T-helper 9 cell (primary cell): Measurements from ENCODE around the gene SMARCD3.
A peak's percentile ranks its signal among the peaks of the same experiment; 100 is the strongest.

ENCODE experiments used
- DNase-seq: peaks from one replicate; pipeline ENCODE4 v3.0.0-alpha.2; 2020

Gene SMARCD3

DNA sequence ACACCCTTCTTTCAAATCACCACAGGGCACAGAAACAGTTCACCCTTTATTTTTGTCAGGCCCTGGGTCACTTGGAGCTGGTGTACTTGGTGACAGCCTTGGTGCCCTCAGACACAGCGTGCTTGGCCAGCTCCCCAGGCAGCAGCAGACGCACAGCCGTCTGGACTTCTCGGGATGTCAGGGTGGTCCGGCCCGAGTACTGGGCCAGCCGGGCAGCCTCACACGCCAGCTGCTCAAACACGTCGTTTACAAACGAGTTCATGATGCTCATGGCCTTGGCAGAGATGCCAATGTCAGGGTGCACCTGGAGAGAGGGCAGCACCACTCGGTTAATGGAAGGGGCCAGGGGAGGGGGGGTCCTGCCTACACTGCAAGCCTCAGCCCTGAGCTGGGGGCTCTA is 40.7 kb downstream of the SMARCD3 start:
- no peak for DNase-seq

GRCh38 chr7:151207315-151207714 is 41.2 kb downstream of the SMARCD3 start:
- no peak for DNase-seq

DNA sequence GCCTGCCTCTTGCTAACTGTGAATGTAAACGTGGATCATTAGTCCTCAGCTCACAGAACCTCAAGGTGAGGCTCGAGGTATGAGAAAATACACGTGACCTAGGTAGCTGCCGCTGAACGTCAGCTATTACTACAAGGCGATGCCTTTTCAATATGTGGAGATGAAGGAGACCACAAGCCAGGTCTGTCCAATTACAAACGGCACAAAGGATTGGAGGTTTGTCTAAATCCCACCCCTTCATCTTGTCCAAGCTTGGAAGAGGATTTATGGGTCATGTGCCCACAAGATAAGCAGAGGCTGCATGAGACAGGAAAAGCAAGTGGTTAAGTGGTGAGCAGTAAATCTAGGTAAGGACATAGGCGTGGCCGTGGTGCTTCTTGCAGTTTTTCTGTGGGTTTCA is 41.6 kb downstream of the SMARCD3 start:
- peak; percentile 12 for DNase-seq

DNA sequence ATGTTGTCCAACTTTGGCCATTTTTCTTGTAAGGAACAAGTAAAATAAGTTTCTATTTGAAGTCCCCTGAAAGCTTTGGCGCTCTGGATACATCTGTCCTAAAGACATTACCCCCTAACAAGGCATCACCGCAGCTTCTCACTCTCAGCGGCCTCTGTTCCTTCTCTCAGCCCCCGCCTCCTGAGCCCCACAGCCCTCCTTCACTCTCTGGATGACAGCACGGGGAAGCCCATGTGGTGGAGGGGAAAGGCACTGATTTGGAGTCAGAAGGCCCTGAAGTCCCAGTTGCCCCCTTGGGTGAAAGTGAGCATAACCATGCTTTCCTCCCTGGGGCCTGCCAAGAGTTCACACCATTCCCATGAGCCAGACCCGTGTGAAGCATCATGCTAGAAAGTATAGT is 42.8 kb downstream of the SMARCD3 start:
- no peak for DNase-seq

GRCh38 chr7:151204383-151205032 is 44.0 kb downstream of the SMARCD3 start:
- no peak for DNase-seq

- no peak for DNase-seq
Observed at GRCh38 chr7:151202836-151203235, 45.7 kb downstream of the SMARCD3 start.

DNA sequence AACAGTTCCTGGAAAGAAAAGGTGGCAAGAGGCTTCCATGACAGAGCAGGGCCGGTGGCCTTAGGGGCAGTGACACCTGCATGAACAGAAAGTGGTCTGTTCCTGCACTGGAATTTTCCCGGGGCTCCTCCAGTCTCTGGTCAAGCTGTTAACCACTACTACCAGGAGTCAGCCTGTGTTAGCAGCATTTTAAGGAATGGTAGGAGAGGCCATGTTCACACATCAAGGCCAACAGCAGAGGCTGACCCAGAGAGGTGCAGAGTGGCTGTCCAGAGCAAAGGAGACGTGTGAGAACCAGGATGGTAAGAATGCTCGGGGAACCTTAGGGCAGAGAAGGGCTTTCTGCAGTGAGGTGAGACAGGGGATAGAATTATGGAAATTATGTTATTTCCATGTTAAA is 46.7 kb downstream of the SMARCD3 start:
- no peak for DNase-seq

- DNase-seq = no peak
Observed at GRCh38 chr7:151201344-151201743, 47.1 kb downstream of the SMARCD3 start.

DNA sequence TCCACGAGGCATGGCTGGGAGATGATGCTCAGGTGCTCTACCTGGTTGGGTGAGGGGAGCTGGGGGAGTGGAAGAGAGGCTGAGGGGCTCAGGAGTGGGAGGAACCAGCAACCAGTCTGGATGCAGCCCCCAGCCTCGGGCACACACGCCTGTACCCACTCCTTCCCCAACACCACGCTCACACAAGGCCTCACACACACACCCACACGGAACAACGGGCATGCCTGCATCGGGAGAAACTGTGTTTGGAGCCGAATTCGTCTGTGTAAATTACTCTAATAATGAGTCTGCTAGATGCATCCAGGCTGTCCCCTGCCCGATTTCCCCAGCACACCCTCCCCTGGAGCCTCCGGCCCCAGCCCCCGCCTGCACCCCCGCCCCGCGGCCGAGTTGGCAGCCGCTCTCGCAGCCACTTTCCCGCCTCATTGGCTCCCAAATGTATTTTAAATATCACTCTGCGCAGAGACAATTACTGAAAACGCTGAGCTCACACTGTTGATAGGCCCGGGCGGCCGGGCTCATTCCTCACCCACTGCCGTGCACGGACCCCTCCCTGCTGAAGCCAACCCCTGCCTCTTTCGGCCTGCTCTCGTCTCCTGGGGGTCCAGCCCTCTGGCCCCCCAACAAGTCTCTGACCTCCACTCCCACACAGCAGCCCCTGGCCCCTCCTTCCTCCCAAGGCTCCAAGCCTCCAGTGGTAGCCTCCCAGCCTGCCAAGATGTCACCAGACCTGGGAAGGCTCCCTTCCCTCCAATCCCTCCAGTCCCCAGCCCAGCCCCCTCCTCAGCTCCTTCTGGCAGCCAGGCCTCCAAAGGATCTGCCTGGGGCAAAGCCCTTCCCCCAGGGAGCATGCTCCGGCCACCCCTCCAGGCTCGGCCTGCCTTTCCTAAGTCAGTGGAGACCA is 49.3 kb downstream of the SMARCD3 start:
- no peak for DNase-seq

GRCh38 chr7:151197932-151198331 is 50.6 kb downstream of the SMARCD3 start:
- no peak for DNase-seq

DNA sequence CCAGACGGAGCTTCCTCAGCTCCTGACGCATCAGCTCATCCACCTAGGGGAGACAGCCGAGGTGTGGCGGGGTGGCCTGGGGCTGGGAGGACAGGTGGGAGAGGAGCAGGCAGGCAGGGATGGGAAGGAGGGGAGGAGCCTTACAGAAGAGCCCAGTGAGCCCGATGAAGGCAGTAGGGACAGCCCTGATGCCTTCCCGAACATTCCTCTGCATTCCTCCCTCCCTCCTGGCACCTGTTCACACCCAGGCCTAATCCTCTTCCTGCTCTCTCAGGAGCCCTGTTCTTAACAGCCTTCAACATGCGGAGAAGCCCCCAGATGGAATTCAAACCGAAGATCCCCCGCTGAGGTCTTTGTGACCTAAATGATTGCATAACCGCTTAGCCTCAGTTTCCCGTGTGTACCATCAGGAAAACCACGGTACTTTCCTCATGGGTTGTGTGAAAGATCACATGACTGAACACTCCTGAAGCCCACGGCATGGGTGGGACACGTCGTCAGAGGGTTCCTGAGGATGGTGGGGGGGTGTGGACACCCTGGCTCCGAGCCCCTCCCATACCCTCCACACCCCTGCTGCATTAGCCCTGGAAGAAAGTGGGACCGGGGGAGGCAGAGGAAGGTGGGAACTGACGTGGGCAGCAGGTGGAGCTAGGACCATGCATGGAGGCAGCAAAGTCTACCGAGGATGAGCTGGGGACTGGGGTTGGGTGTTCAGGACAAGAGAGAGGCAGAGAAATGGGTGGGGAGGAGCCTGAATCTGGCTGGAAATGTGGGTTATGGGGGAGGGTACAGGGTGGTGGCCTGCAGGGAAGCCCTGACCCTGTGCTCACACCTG is 52.7 kb downstream of the SMARCD3 start:
- no peak for DNase-seq

DNA sequence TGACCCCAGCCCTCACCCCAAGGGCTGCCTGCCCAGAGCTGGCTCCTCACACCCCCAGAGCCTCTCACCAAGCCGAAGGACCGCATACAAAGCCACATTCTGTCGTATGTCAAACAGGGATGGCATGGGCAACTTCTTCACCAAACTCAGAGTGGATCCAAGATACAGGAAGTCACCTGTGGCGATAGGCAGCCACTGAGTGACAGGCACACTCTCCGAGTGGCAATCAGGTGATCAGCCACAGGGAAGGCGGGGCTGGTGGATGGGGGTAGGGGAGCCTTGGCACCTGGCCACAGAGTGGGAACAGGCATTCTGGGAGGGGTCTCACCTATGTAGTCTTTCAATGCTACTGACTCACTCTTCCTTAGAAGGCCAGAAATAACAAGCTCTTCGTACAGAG is 54.3 kb downstream of the SMARCD3 start:
- no peak for DNase-seq

GRCh38 chr7:151193203-151193978 is 55.1 kb downstream of the SMARCD3 start:
- no peak for DNase-seq

GRCh38 chr7:151192002-151192539 is 56.4 kb downstream of the SMARCD3 start:
- no peak for DNase-seq

DNA sequence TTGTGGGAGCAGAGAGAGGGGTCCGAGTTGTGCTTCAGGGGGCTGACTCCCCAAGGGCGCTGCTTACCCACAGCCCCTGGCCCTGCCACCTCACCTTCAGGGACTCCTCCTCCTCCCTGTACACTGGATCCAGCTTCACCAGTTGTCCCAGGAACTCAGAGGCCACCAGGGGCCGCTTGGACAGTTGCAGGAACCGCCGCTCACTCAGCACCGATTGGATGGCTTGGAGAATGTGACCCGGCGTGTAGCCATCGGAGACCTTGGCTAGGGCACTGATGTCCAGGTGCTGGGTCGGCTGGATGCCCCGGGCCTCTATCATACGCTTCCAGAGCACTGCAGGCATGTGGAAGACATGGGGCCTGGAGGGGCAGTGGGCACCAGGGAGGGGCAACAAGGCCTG is 57.0 kb downstream of the SMARCD3 start:
- DNase-seq = no peak

DNA sequence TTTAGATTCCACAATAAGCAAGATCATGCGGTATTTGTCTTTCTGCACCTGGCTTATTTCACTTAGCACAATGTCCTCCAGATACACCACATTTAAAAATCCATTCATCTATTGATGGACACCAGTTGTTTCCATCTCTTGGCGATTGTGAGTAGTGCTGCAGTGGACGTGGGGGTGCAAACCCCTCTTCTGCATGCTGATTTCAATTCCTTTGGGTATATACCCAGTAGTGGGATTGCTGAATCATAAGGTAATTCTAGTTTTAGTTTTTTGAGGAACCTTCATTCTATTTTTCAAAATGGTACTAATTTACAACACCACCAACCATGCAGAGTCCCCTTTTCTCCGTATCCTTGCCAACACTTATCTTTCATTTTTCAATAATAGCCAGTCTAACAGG is 59.5 kb downstream of the SMARCD3 start:
- no peak for DNase-seq
